K562 (cell line): ENCODE results near the gene GCNT1.

Experiments used
- IRF1 ChIP-seq: sonication (generic); formaldehyde crosslinking; IDR thresholded peaks from 2 replicates; pipeline ENCODE4 v1.8.0; 2022; ENCODE audit warnings: missing genetic modification reagents, mild to moderate bottlenecking, borderline replicate concordance
- MAZ ChIP-seq, 2 experiments: fragments of 450-650 bp in 1 of 2; sonication (generic) in 1 of 2; formaldehyde crosslinking; IDR thresholded peaks in 1 of 2; conservative IDR thresholded peaks in 1 of 2; 2 replicates each; pipeline versions ENCODE4 v1.4.0 to v1.5.0; 2020; ENCODE audit warnings: mild to moderate bottlenecking in 1 of 2, missing genetic modification reagents in 1 of 2

GRCh38 chr9:76510041-76510440 is 51.1 kb downstream of the GCNT1 start:
- TF ChIP-seq IRF1 (CRISPR knock-in tag) = no peak
- TF ChIP-seq MAZ (CRISPR knock-in tag; conservative IDR thresholded peaks at IDR 0.05 in 1 of 2, IDR thresholded peaks at IDR 0.05 in 1 of 2) = no peak
